ENCODE data around the gene PIP4P1.

PIP4P1 gene

DNA sequence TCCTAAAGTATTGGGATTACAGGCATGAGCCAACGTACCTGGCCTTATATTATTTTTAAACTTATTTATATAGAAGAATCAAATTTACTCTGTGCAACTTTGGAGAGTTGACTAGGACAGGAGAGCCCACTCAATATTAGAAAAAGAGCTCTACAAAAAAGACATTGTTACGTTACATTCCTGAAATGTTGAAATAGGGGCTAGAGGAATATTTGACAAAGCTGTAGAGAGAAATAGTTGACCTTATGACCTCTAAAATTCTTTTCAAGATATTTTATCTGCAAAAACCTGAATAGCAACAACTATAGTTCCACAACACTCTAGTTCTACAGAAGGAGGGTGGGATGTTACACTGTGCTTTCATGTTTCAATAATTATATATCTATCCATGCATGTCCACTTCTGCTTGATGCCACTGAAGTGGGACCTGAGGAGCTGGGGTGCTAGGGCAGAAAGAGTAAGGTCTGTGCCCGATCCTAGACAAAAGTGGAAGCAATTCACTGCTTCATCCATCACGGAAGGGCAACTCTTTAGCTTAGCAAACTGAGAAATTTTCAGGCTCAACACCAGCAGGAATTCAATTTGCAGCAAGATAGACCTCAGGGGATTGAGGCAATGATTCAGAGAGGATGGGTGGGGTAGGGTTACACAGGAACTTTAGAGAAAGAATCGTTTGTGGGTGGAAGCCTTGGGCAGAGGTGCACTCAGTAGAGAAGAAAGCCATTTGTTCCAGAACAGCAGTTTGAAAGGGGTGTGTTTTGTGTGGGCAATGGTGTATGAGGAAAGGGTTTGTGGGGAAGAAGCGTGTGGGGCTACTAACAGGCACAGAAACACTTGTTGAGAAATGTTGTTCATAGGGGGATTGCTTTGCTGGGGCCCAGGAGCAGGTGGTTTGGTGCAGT is 28.1 kb upstream of the PIP4P1 start:
- Mint-ChIP-seq H3K9me3 (no peaks in the 10 kb centered on the region), H3K27me3 (no peaks in the 10 kb centered on the region), H3K4me3 (peak overlapping the region; percentile 54), H3K4me1 (ENCODE audit: low read depth) (peaks cover 67% of the 10 kb centered on the region), H3K36me3 (ENCODE audit: low read depth) (no peaks in the 10 kb centered on the region), H3K27ac (peak overlapping the region; percentile 64)

DNA sequence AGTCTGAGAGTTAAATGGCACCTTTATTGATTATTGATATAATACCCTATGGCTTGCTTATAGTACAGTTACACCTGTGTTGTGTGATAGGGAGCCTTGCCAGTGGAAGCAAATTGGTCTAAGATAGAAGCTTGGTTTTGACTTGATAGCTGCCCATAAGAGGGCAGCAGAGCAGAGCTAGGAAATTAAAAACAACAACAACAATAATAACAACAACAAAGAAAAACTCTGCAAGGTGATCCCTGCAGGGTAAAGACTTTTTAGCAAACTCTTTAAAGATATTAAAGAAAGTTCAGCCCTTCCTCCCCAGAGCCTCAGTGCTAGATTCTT is 26.1 kb upstream of the PIP4P1 start:
- H3K4me3 Mint-ChIP-seq, result no peak overlapping the region
- H3K36me3 Mint-ChIP-seq (ENCODE audit: low read depth), result no peaks in the 10 kb centered on the region
- peaks cover 55% of the 10 kb centered on the region for H3K4me1 Mint-ChIP-seq (ENCODE audit: low read depth)
- H3K27ac Mint-ChIP-seq, result no peak overlapping the region
- no peaks in the 10 kb centered on the region for H3K27me3 Mint-ChIP-seq
- H3K9me3 Mint-ChIP-seq, result no peaks in the 10 kb centered on the region

DNA sequence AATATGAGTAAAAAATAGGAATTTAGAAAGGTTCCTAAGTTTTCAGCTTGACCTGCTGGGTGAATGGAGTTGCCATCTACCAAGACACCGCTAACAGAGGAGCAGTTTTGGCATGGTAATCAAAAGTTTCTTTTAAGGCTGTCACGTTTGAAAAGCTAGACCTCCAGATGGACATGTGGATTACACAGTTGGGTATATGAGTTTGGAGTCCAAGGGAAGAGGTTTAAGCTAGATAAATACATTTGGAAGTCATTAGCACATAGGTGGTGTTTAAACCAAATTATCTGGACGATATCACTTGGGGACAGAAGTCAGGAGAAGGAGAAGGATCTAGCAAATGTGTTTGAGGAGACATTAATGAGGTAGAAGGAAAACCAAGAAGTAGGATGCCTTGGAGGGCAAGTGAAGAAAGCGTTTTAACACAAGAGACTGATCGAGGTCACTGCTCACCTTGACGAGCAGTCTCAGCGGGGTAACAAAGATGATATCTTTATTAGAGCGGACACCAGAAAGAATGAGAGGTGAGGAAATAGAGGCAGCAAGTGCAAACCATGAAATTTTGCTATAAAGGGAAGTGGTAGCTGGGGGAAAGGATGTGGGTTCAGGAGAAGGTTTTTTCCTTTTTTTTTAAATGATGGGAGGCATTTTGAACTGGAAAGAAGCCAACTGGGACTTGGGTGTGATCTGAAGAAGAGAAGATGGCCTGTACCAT is 25.6 kb upstream of the PIP4P1 start:
- Mint-ChIP-seq H3K9me3 (no peaks in the 10 kb centered on the region), H3K27me3 (no peaks in the 10 kb centered on the region), H3K4me3 (no peak overlapping the region), H3K36me3 (ENCODE audit: low read depth) (no peaks in the 10 kb centered on the region), H3K4me1 (ENCODE audit: low read depth) (peaks cover 51% of the 10 kb centered on the region), H3K27ac (no peak overlapping the region)

DNA sequence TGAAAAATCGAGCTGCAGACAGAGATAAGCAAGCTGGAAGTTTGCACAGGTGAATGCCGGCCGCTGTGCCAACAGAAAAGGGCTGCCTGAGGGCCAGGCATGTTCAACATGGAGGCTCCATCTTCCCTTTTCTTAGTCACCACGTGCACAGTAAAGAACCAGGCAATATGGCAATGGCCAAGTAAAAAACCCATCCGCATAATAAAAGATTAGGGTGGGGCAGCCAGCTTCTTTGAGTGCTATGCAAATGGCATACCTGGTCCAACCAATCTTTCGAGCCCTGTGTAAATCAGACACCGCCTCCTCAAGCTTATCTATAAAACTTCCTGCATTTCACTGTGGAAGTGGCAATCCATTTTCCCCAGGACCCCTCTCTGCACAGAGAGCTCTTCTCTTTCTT is 24.7 kb upstream of the PIP4P1 start:
- Mint-ChIP-seq H3K4me3 (no peak overlapping the region), H3K9me3 (no peaks in the 10 kb centered on the region), H3K36me3 (ENCODE audit: low read depth) (no peaks in the 10 kb centered on the region), H3K27ac (no peak overlapping the region), H3K27me3 (no peaks in the 10 kb centered on the region), H3K4me1 (ENCODE audit: low read depth) (peaks cover 42% of the 10 kb centered on the region)

DNA sequence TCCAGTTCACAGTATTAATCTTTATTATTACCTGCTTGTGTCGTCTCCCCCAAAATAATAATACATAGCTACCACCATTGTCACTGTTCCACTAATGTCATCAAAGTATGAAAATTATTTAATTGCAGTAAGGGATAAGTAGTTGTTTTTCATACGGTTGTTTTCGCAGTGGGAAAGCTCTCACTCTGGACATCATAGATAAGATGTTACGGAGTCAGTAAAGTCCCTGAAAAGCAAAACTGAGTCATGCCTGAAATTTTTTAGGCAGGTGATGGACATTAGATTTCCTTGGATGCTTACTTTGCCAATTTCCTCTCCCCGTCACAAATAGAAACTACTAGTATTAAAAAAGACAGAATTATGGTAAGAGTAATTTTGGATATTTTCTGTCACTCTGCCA is 21.1 kb upstream of the PIP4P1 start:
- no peak overlapping the region for H3K27ac Mint-ChIP-seq
- no peak overlapping the region for H3K4me3 Mint-ChIP-seq
- peaks cover 24% of the 10 kb centered on the region for H3K36me3 Mint-ChIP-seq (ENCODE audit: low read depth)
- no peaks in the 10 kb centered on the region for H3K27me3 Mint-ChIP-seq
- no peaks in the 10 kb centered on the region for H3K9me3 Mint-ChIP-seq
- H3K4me1 Mint-ChIP-seq (ENCODE audit: low read depth), result peaks cover 22% of the 10 kb centered on the region

DNA sequence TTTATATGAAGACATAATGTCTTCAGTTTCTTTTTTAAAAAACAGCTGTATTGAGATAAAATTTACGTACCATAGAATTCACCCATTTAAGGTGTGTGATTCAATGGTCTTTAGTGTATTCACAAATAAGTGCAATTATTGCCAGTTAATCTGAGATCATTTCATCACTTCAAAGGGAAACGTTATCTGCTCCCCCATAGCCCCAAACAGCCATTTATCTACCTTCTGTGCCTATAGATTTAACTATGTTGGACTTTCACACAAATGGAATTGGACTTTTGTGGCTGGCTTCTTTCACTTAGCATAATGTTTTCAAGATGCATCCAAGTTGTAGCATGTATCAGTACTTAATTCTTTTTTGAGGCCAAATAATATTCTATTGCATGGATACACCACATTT is 17.7 kb upstream of the PIP4P1 start:
- H3K27ac Mint-ChIP-seq, result peak overlapping the region; percentile 39
- H3K27me3 Mint-ChIP-seq, result no peaks in the 10 kb centered on the region
- peaks cover 59% of the 10 kb centered on the region for H3K36me3 Mint-ChIP-seq (ENCODE audit: low read depth)
- H3K4me3 Mint-ChIP-seq, result no peak overlapping the region
- H3K4me1 Mint-ChIP-seq (ENCODE audit: low read depth), result peaks cover 46% of the 10 kb centered on the region
- H3K9me3 Mint-ChIP-seq, result no peaks in the 10 kb centered on the region

DNA sequence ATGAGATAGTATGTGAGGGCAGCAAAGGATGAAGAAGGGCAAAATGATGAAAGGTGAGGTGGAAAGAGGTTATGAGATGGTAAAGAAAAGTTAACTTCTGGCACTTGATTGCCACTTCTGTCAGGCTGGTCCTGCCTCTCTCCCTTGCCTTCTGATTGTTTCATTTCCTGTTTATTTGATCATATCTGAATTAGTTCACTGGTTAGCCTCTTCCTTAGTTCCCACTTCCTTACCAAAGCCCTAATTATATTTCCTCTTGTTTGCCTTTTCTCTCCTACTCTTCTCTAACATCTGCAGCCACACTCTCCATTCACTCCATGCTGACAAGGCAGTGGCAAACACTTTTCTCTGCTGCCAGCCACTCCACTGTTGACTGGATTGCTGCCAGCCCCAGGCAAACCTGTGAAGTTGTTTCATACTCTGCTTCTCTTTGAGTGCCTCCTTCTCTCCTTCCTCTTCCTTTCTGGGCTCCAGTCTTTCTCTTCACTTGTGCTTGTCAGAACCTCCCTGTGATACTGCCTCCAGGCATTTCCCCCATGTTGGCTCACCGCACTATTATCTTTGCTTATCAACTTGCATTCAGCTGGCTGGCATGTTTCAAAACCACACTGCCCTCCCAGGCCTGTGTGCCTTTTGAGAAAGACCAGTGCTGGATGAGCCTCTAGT is 16.1 kb upstream of the PIP4P1 start:
- H3K4me1 Mint-ChIP-seq (ENCODE audit: low read depth), result peaks cover 57% of the 10 kb centered on the region
- peaks cover 74% of the 10 kb centered on the region for H3K36me3 Mint-ChIP-seq (ENCODE audit: low read depth)
- no peaks in the 10 kb centered on the region for H3K9me3 Mint-ChIP-seq
- peak overlapping the region; percentile 27 for H3K4me3 Mint-ChIP-seq
- peak overlapping the region; percentile 96 for H3K27ac Mint-ChIP-seq
- no peaks in the 10 kb centered on the region for H3K27me3 Mint-ChIP-seq

DNA sequence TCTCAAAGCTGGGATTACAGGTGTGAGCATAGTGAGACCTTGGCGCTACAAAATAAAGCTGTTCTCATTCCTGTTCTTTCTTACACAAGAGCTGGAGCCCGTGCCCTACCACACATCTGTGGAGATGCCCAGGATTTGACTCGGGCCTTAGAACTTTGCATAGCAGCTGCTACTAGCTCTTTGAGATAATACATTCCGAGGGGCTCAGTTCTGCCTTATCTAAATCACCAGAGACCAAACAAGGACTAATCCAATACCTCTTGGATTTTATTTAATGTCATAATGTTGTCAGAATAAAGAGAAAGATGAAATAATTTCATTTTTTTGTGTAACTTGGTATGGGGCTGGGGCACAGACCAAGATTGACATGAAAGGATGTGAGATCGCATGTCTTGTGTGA is 15.5 kb upstream of the PIP4P1 start:
- peak overlapping the region; percentile 96 for H3K27ac Mint-ChIP-seq
- H3K36me3 Mint-ChIP-seq (ENCODE audit: low read depth), result peaks cover 80% of the 10 kb centered on the region
- no peaks in the 10 kb centered on the region for H3K9me3 Mint-ChIP-seq
- H3K4me1 Mint-ChIP-seq (ENCODE audit: low read depth), result peaks cover 63% of the 10 kb centered on the region
- no peaks in the 10 kb centered on the region for H3K27me3 Mint-ChIP-seq
- H3K4me3 Mint-ChIP-seq, result peak overlapping the region; percentile 27

DNA sequence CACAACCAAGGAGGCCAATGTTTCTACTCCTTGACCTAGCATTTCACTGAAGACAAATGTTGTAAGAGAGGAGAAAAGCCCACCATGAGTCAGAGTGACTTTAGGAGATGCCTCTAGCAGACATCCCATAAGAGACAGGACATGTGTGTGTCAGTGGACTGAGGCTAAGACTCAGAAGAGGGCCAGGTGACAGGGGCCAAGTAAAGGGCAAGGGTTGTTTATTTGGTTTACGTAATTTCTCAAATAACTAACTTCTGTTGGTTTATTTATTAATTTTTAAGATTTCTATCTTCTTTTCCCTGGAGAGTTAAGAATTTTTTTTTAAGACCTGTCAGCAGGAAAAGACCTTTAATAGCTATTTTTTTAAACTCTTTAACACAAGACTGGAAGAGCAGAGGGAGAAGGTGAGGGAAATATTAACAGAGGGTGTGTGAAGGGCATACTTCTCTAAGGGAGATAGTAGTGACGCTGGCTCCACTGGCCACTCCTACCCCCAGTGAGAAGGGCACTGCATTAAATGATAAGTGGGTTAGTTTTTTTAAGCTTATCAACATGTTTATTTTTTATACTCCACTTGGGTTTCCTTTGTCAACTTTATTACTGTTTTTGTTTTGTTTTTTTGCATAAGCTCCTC is 11.4 kb upstream of the PIP4P1 start:
- Mint-ChIP-seq H3K9me3 (no peaks in the 10 kb centered on the region), H3K36me3 (ENCODE audit: low read depth) (peaks cover 80% of the 10 kb centered on the region), H3K4me1 (ENCODE audit: low read depth) (peaks cover 75% of the 10 kb centered on the region), H3K4me3 (peak overlapping the region; percentile 92), H3K27me3 (no peaks in the 10 kb centered on the region), H3K27ac (peak overlapping the region; percentile 61)

DNA sequence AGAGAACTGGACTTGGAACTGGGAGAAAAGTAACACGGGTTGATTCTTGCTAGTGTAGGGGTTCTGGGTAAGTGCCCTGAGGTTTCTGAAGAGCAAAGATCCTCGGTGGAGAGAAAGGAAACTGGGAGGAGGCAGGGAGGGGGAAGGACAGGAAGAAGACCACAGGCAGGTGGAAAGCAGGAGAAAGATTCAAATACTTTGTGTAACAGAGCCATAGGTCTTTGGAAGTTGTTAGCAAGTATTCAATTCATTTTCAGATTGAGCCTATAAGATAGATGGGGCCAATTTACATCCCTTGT is 9.3 kb upstream of the PIP4P1 start:
- peak overlapping the region; percentile 92 for H3K4me3 Mint-ChIP-seq
- peaks cover 59% of the 10 kb centered on the region for H3K36me3 Mint-ChIP-seq (ENCODE audit: low read depth)
- H3K4me1 Mint-ChIP-seq (ENCODE audit: low read depth), result peaks cover 54% of the 10 kb centered on the region
- H3K27me3 Mint-ChIP-seq, result no peaks in the 10 kb centered on the region
- H3K27ac Mint-ChIP-seq, result peak overlapping the region; percentile 94
- H3K9me3 Mint-ChIP-seq, result no peaks in the 10 kb centered on the region

DNA sequence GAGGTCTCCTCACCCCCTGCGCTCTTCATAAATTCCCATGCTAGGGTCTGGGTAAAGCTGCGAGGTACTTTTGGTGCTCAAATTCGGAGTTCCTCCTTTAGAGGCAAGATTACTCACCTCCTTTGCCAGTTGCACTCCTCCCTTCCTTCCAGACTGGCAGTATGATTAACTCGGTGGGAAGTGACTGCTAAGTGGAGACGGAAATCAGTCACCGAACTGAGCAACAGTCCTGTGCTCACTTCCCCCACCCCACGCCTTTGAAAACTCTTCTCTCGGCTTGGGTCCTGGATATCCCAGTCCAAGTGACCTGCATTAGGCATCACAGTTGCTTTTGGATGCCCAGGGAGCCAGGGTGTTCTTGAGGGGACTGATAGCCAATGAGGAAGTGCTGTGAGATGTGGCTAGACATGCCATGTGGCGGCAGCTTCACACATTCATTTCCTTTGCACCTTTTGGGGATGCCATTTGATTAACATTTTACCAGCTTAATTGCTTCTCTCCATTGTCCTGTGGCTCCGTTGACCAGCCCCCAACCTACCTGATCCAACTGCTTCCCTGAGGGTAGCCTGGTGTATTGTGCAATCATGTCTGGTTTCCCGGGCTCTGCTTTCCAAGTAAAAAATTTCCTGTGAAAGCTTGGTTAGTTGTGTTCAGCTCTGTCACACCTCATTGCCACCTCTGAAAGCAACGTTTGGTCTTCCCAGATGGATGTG is 8.8 kb upstream of the PIP4P1 start:
- peaks cover 54% of the 10 kb centered on the region for H3K36me3 Mint-ChIP-seq (ENCODE audit: low read depth)
- peak overlapping the region; percentile 94 for H3K27ac Mint-ChIP-seq
- H3K9me3 Mint-ChIP-seq, result no peaks in the 10 kb centered on the region
- H3K4me1 Mint-ChIP-seq (ENCODE audit: low read depth), result peaks cover 49% of the 10 kb centered on the region
- H3K27me3 Mint-ChIP-seq, result no peaks in the 10 kb centered on the region
- H3K4me3 Mint-ChIP-seq, result peak overlapping the region; percentile 92

DNA sequence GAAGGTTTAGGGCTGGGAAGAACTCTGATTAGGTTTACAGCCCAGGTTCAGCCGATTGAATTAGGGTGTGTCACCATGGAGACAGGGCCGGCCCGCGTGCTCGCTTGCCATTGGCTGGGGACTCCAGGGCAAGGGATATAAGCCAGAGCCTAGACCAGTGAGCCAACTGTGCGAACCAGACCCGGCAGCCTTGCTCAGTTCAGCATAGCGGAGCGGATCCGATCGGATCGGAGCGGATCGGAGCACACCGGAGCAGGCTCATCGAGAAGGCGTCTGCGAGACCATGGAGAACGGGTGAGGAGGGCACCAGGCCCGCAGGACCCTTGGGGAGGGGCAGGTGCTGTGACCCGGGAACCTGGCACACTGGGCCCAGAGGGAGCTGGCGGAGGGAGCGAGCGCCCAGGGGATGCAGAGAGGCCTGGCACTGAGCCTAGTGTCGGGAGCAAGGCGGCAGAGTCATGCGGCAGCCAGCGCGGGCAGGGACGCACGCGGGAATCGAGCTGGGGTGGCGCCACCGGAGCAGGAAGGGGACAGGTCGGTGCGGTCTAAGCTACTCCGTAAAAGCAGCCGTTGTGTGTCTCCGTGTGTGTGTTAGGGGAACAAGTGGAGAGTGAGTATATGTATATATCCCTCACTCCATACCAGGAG is 8.1 kb upstream of the PIP4P1 start, which contains the start of gene PNP:
Gene PNP, plus strand, starts transcription at position 165 of the 648 bp plus-strand sequence. Its CDS starts 119 bp downstream, at position 284.
- no peaks in the 10 kb centered on the region for H3K9me3 Mint-ChIP-seq
- H3K36me3 Mint-ChIP-seq (ENCODE audit: low read depth), result peaks cover 47% of the 10 kb centered on the region
- H3K4me1 Mint-ChIP-seq (ENCODE audit: low read depth), result peaks cover 47% of the 10 kb centered on the region

DNA sequence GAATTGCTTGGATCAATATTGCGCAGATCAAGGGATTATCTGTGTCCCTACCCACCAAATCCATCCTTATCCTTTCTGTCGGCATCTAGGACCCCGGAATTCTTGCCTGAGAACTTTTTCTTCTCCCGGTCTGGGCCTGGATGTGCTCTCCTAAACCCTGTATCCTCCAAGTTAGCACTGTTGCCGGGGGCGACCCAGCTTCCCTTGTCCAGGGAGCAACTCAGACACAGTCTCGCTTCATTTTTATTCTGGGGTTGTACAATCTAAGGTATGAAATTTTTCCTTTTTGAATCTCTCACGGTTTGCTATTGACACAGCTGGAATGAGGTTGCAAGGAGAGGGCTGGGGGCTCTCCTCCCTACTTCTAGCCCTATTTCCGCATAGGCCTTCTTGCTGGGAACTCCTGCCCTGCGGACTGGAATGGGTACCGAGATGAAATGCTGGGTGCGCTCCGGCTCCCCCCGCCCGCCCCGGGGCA is 7.6 kb upstream of the PIP4P1 start:
- Mint-ChIP-seq H3K27me3 (no peaks in the 10 kb centered on the region), H3K4me3 (peak overlapping the region; percentile 92), H3K9me3 (no peaks in the 10 kb centered on the region), H3K4me1 (ENCODE audit: low read depth) (peaks cover 42% of the 10 kb centered on the region), H3K36me3 (ENCODE audit: low read depth) (peaks cover 41% of the 10 kb centered on the region), H3K27ac (peak overlapping the region; percentile 94)

More for the DNA sequence above, 8.1 kb upstream of the PIP4P1 start, which contains the start of gene PNP:
- Mint-ChIP-seq H3K27me3 (no peaks in the 10 kb centered on the region), H3K4me3 (peak within 1 kb of the TSS; percentile 92), H3K27ac (peak within 1 kb of the TSS; percentile 94)
